Left ventricle myocardium inferior (tissue), 1 donor: ENCODE results near the gene PLXNA4. TPM values are rescaled to one million over a fixed set of nuclear protein-coding genes. Genes with fewer than 3 reads are reported as not detected.

ENCODE experiments used
- DNase-seq: peaks from one replicate; pipeline ENCODE4 v3.0.0-alpha.2; 2020
- H3K27ac ChIP-seq: fragments of 200-600 bp; replicated peaks from 2 replicates; pipeline ENCODE4 v1.8.0; 2021
- H3K27me3 ChIP-seq: fragments of 200-600 bp; 2 replicates; pipeline ENCODE4 v1.8.0; 2021; ENCODE audit warnings: low read depth
- H3K36me3 ChIP-seq: fragments of 200-600 bp; 2 replicates; pipeline ENCODE4 v1.8.0; 2021
- H3K4me1 ChIP-seq: fragments of 200-600 bp; 2 replicates; pipeline ENCODE4 v1.8.0; 2021
- H3K4me3 ChIP-seq: fragments of 200-600 bp; 2 replicates; pipeline ENCODE4 v1.8.0; 2021; ENCODE audit warnings: mild to moderate bottlenecking, moderate library complexity
- H3K9me3 ChIP-seq: fragments of 200-600 bp; replicated peaks from 2 replicates; pipeline ENCODE4 v1.8.0; 2021
- intact Hi-C: fragments of 100-400 bp; cut with micrococcal nuclease; formaldehyde crosslinking; loops from one replicate; pipeline ENCODE4 v1.11.0; 2022
- total RNA-seq: library from RNA; stranded (reverse); fragmentation: NEBNext Ultra II Directional; extraction: Animal tissue kit (Norgen Biotek cat#: 25700); gene quantifications from one replicate; pipeline ENCODE4 v1.2.1, GENCODE V29; 2021
- TF ChIP-seq, protein P1 (sequence below): fragments of 200-600 bp; IDR thresholded peaks from 2 replicates; pipeline ENCODE4 v1.8.0; 2021; ENCODE audit warnings: antibody characterized with exemption, mild to moderate bottlenecking, borderline replicate concordance
- donor health status: DM: no; HTN: yes; CAD: no; lungs with severe emphysema.

The PLXNA4 gene
- total RNA-seq, 1 donor from 2014 or later: 18.1 TPM

DNA sequence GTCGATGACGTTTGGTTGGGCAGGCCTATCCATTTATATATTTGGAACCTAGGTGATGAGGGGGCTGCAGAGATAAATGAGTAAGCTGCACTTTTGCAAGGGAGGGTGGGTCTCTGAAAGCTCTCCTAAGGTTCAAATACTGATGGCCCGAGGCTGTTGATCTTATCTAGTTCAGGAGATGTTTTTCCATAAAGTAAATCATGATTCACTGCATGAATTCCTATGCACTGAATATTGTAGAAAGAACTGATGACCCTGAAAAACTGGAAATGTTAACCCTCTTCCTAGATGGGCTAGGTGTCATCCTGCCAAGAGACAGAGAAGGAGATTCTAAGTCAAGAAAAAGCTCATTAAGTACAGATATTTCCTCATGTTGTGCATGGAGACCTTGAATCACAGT lies 459.9 kb downstream of the PLXNA4 start:
- Histone ChIP-seq H3K4me3 (no peak overlapping the region), H3K4me1 (no peaks in the 10 kb centered on the region), H3K36me3 (no peaks in the 10 kb centered on the region), H3K27me3 (no peaks in the 10 kb centered on the region), H3K27ac (no peak overlapping the region), H3K9me3 (no peaks in the 10 kb centered on the region)
- no peak for DNase-seq
- intact Hi-C loops: no loop called here
- TF ChIP-seq, protein P1, sequence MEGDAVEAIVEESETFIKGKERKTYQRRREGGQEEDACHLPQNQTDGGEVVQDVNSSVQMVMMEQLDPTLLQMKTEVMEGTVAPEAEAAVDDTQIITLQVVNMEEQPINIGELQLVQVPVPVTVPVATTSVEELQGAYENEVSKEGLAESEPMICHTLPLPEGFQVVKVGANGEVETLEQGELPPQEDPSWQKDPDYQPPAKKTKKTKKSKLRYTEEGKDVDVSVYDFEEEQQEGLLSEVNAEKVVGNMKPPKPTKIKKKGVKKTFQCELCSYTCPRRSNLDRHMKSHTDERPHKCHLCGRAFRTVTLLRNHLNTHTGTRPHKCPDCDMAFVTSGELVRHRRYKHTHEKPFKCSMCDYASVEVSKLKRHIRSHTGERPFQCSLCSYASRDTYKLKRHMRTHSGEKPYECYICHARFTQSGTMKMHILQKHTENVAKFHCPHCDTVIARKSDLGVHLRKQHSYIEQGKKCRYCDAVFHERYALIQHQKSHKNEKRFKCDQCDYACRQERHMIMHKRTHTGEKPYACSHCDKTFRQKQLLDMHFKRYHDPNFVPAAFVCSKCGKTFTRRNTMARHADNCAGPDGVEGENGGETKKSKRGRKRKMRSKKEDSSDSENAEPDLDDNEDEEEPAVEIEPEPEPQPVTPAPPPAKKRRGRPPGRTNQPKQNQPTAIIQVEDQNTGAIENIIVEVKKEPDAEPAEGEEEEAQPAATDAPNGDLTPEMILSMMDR: no peak

DNA sequence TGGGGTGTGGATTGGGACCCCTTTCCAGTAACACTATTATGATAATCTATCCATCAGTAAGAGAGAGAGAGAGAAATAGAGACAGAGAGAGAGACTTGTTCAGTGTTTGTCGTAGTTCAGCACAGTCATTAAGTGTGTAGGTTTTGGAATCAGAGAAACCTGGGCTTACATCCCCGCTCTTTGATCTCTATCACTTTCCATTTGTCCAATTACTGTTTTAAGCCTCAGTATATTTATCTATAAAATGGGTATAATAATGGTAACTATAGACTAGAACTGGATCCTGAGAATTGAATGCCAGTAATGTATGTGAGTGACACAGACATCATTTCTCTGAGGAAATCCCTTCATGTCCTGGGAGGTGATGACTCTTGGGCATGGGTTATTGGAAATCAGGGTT lies 460.5 kb downstream of the PLXNA4 start:
- intact Hi-C loops: no loop called here
- H3K4me3 ChIP-seq: no peak overlapping the region
- H3K4me1 ChIP-seq: no peaks in the 10 kb centered on the region
- no peaks in the 10 kb centered on the region for H3K27me3 ChIP-seq
- no peak for DNase-seq
- no peaks in the 10 kb centered on the region for H3K9me3 ChIP-seq
- no peak overlapping the region for H3K27ac ChIP-seq
- no peaks in the 10 kb centered on the region for H3K36me3 ChIP-seq
- TF ChIP-seq, protein P1: no peak

DNA sequence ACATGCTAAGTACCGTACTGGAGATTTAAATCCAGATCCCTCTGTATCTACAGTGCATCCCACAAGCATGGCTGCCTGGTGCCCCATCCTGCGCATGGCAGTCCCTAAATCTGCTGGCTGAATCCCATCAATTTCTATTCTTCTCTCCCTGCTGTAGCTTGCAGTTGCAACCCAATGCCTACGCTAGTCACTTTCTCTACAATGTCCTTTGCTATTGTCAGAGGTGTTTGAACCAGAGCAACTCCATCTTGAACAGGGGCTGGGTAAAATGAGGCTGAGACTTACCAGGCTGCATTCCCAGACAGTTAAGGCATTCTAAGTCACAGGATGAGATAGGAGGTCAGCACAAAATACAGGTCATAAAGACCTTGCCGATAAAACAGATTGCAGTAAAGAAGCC lies 461.2 kb downstream of the PLXNA4 start:
- no peaks in the 10 kb centered on the region for H3K4me1 ChIP-seq
- H3K27ac ChIP-seq: no peak overlapping the region
- intact Hi-C loops: no loop called here
- TF ChIP-seq, protein P1: no peak
- no peak for DNase-seq
- no peaks in the 10 kb centered on the region for H3K9me3 ChIP-seq
- H3K27me3 ChIP-seq: no peaks in the 10 kb centered on the region
- H3K36me3 ChIP-seq: no peaks in the 10 kb centered on the region
- no peak overlapping the region for H3K4me3 ChIP-seq

DNA sequence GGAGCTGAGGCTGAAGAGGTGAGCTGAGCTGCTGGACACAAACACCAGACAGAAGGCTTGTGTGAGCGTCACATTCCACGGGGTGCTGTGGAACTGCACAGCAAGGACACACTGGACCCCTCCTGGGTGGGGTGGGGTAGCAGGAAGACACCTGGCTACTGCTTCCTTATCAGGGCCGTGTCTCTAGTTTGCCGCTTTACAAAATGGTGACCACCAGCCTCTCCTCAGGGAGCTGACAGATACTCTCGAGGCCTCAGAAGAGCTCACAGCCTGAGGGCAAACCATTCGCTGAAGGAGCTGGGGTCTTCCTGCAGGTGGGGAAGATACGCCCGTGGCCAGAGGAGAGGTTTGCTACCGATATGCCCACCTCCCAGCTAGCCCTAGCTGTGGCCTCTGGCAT lies 461.9 kb downstream of the PLXNA4 start:
- intact Hi-C loops: no loop called here
- Histone ChIP-seq H3K27ac (no peak overlapping the region), H3K4me3 (no peak overlapping the region), H3K36me3 (no peaks in the 10 kb centered on the region), H3K4me1 (no peaks in the 10 kb centered on the region), H3K9me3 (no peaks in the 10 kb centered on the region), H3K27me3 (no peaks in the 10 kb centered on the region)
- TF ChIP-seq, protein P1: no peak
- DNase-seq: no peak

DNA sequence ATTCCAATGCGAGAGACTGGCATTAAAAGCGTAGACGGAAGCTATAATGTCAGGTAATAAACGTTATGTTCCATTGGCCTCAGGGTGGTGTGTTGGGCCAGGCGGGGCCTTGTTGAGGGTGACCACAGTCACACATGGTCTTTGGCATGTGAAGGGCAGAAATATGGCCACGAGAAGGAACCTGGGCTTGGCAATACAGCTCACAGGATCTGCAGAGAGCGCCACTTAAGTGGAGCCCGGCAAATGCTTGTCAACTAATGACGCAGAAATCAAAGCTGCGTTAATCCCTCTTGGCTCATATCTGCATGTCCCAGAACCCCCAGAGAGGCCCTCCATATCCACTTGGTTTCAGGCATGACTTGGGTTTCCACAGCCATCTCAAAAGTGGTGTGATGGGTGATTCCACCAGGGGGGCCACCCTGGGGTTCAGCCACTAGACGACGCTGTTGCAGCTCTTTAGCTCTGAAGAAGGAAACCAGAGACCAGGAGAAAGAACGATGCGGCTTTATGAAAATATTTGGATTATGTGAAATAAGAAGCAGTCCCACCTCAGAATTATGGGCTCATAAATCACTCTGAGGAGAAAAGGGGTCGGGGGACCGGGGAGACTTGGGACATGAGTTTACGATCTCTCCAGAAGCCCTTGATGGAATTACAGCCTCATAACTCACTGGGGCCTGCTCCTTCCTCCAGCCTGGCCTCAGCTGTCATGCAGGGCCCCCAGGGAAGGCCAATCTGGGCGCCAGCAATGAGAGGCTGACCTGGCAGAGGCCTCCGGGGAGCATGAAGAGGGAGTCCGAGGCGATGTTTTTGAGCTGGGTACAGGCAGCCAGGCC lies 462.5 kb downstream of the PLXNA4 start:
- Histone ChIP-seq H3K27ac (no peak overlapping the region), H3K4me3 (no peak overlapping the region), H3K4me1 (no peaks in the 10 kb centered on the region), H3K36me3 (no peaks in the 10 kb centered on the region), H3K27me3 (no peaks in the 10 kb centered on the region), H3K9me3 (no peaks in the 10 kb centered on the region)
- no peak for DNase-seq
- intact Hi-C loops: no loop called here
- TF ChIP-seq, protein P1: no peak
